Sigmoid colon (tissue), 7 donors: ENCODE results near the gene CNN3. TPM values are rescaled to one million over a fixed set of nuclear protein-coding genes. Genes with fewer than 3 reads are reported as not detected.

Experiments
- DNase-seq: peaks from one replicate; pipeline ENCODE4 v3.0.0-alpha.2; 2019
- H3K27ac ChIP-seq, 4 donors: fragments of 200-600 bp; sonication (generic); one replicate each; pipeline ENCODE4 v1.5.1; 2016 to 2019; ENCODE audit warnings: mild to moderate bottlenecking in 1 of 4
- H3K27me3 ChIP-seq, 3 donors: fragments of 200-600 bp; sonication (generic); one replicate each; pipeline ENCODE4 v1.5.1; 2019; ENCODE audit warnings: mild to moderate bottlenecking in 1 of 3
- H3K36me3 ChIP-seq, 4 donors: fragments of 200-600 bp; sonication (generic); one replicate each; pipeline ENCODE4 v1.5.1; 2016 to 2019
- H3K4me1 ChIP-seq, 4 donors: fragments of 200-600 bp; sonication (generic); one replicate each; pipeline ENCODE4 v1.5.1; 2017 to 2019
- H3K4me3 ChIP-seq, 4 donors: fragments of 200-600 bp; sonication (generic); one replicate each; pipeline ENCODE4 v1.5.1; 2017 to 2019; ENCODE audit warnings: mild to moderate bottlenecking in 2 of 4, moderate library complexity in 1 of 4
- H3K9me3 ChIP-seq, 4 donors: fragments of 200-600 bp in 3 of 4; sonication (generic) in 3 of 4; one replicate each; pipeline versions ENCODE4 v1.5.1 to v1.6.1; 2013 to 2019
- EP300 ChIP-seq, 4 donors: sonication (generic); formaldehyde crosslinking; IDR thresholded peaks; one replicate each; pipeline ENCODE4 v1.6.1; 2017; ENCODE audit warnings: antibody characterized with exemption in 4 of 4
- POLR2A ChIP-seq, 2 donors: fragments of 450-650 bp; IDR thresholded peaks; one replicate each; pipeline ENCODE4 v1.6.1; 2016; ENCODE audit warnings: antibody characterized with exemption in 2 of 2, mild to moderate bottlenecking in 2 of 2, moderate library complexity in 2 of 2
- POLR2AphosphoS5 ChIP-seq, 4 donors: sonication (generic); formaldehyde crosslinking; IDR thresholded peaks; one replicate each; pipeline ENCODE4 v1.6.1; 2017; ENCODE audit warnings: antibody characterized with exemption in 4 of 4
- WGBS, 2 donors: extraction: QIAGEN DNeasy Blood & Tissue Kit; methylation state at CpG; one replicate each; pipeline ENCODE4 v1.1.7; 2013; 5-methylcytosine and 5-hydroxymethylcytosine counted together
- intact Hi-C: fragments of 100-400 bp; cut with DNase I; formaldehyde crosslinking; loops from one replicate; pipeline ENCODE4 v1.15.1; 2023
- polyA plus RNA-seq, 3 donors: library from polyadenylated mRNA; stranded (reverse); fragments of 200-250 nt; gene quantifications; one replicate each; pipeline ENCODE4 v1.2.3, GENCODE V29; 2013
- total RNA-seq, 4 donors: library from RNA; depleted of rRNA; stranded (reverse); fragments of >200 nt; gene quantifications; one replicate each; pipeline ENCODE4 v1.1.0, GENCODE V29; 2016
- TF ChIP-seq, protein P1 (sequence below), 4 experiments: fragments of 450-650 bp in 3 of 4; fragments of 200-600 bp in 1 of 4; IDR thresholded peaks; one replicate each; pipeline ENCODE4 v1.5.1; 2016 to 2019; ENCODE audit warnings: antibody characterized with exemption in 4 of 4, mild to moderate bottlenecking in 3 of 4, moderate library complexity in 2 of 4
- donor health status: healthy with polysubstance abuse.
- donor health status: Bipolar disorder and iron deficiency.
- donor health status: healthy.

Gene CNN3
- total and polyA plus RNA-seq, 7 donors = 58.3 to 247 (median 157) TPM

DNA sequence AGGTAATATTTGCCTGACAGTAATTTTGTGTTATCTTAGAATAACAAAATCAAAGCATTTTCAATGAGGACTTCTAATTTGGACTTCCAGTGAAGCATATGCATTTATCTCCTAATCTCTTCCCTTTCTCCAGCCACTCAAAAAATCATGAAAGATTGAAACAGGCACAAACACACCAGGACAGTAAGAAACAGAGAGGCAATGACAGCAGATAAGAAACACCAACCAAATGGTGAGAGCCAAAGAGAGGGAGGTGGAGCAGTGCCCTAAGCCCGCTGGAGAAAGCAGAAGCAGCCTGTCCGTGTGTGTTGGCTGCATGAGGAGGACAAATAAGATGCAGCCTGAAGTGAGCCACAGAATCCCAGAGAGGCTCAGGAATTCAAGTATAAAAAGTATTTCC, 67.7 kb downstream of the CNN3 start:
- Histone ChIP-seq H3K27ac (peak overlapping the region in 3 of 4 donors; percentile 20 to 89 (median 29)), H3K4me1 (peaks cover 0 to 60% (median 44%) of the 10 kb centered on the region in 4 donors)
- intact Hi-C loops = no loop called here

DNA sequence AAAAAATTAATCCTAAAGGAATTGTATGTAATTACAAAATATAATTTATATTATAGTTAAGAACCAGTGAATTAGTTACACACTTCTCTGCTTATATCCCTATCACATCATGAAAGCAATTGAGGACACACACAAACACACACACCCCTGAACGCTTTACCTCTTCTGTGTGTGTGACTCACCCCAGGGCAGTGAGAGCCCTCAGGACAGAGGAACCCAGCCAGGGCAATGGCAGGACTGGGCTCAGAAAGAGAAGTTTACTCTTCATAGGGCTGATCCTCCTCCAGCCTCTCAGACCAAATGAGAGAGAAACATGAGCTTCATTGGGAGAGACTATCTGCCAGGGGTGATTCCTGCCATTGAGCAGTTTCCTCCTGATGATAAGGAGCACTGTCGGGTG, 68.6 kb downstream of the CNN3 start:
- intact Hi-C loops = no loop called here
- DNase-seq = no peak
- WGBS, 2 donors = 69 to 71% methylated on average over 2 of the region's 2 CpGs
- no peaks in the 10 kb centered on the region for H3K27me3 ChIP-seq
- H3K27ac ChIP-seq = peak overlapping the region in 1 of 4 donors; percentile 7
- H3K9me3 ChIP-seq = no peaks in the 10 kb centered on the region
- H3K4me1 ChIP-seq = peaks cover 0 to 51% (median 38%) of the 10 kb centered on the region in 4 donors
- TF ChIP-seq POLR2AphosphoS5 (IDR thresholded peaks at IDR 0.05) = no peak
- no peak for TF ChIP-seq POLR2A (IDR thresholded peaks at IDR 0.05)
- TF ChIP-seq, protein P1, sequence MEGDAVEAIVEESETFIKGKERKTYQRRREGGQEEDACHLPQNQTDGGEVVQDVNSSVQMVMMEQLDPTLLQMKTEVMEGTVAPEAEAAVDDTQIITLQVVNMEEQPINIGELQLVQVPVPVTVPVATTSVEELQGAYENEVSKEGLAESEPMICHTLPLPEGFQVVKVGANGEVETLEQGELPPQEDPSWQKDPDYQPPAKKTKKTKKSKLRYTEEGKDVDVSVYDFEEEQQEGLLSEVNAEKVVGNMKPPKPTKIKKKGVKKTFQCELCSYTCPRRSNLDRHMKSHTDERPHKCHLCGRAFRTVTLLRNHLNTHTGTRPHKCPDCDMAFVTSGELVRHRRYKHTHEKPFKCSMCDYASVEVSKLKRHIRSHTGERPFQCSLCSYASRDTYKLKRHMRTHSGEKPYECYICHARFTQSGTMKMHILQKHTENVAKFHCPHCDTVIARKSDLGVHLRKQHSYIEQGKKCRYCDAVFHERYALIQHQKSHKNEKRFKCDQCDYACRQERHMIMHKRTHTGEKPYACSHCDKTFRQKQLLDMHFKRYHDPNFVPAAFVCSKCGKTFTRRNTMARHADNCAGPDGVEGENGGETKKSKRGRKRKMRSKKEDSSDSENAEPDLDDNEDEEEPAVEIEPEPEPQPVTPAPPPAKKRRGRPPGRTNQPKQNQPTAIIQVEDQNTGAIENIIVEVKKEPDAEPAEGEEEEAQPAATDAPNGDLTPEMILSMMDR (IDR thresholded peaks at IDR 0.05) = no peak
- TF ChIP-seq EP300 (IDR thresholded peaks at IDR 0.05) = no peak
- H3K36me3 ChIP-seq = no peaks in the 10 kb centered on the region
- no peak overlapping the region for H3K4me3 ChIP-seq

More for the DNA sequence above, 67.7 kb downstream of the CNN3 start:
- TF ChIP-seq POLR2AphosphoS5 (IDR thresholded peaks at IDR 0.05) = no peak
- no peak for TF ChIP-seq POLR2A (IDR thresholded peaks at IDR 0.05)
- TF ChIP-seq EP300 (IDR thresholded peaks at IDR 0.05) = no peak
- TF ChIP-seq, protein P1 (IDR thresholded peaks at IDR 0.05) = no peak
- Histone ChIP-seq H3K9me3 (no peaks in the 10 kb centered on the region), H3K4me3 (no peak overlapping the region), H3K27me3 (no peaks in the 10 kb centered on the region), H3K36me3 (no peaks in the 10 kb centered on the region)
- WGBS, 2 donors = 76 to 87% methylated on average over 2 of the region's 2 CpGs
- DNase-seq = no peak

DNA sequence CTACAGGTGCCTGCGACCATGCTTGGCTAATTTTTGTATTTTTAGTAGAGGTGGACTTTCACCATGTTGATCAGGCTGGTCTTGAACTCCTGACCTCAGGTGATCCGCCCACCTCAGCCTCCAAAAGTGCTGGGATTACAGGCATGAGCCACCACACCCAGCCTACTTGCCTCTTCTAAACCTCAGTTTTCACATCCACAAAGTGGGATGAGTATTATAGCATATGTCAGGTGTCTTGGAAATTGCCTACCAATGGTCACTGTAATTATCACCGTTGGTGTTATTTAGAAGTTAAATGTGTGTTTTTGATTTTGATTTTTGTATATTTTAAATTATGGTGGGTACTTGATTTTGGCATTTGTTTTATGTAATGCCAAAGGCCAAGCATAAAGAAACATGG, 70.0 kb downstream of the CNN3 start:
- Histone ChIP-seq H3K4me1 (peaks cover 0 to 37% (median 26%) of the 10 kb centered on the region in 4 donors), H3K36me3 (no peaks in the 10 kb centered on the region), H3K9me3 (no peaks in the 10 kb centered on the region), H3K4me3 (no peak overlapping the region), H3K27ac (no peak overlapping the region), H3K27me3 (no peaks in the 10 kb centered on the region)
- DNase-seq = no peak
- WGBS, 2 donors = 85 to 88% methylated on average over 3 of the region's 3 CpGs
- intact Hi-C loops = no loop called here
- TF ChIP-seq EP300 (IDR thresholded peaks at IDR 0.05) (no peak), POLR2A (IDR thresholded peaks at IDR 0.05) (no peak), POLR2AphosphoS5 (IDR thresholded peaks at IDR 0.05) (no peak)
- TF ChIP-seq, protein P1 (IDR thresholded peaks at IDR 0.05) = no peak

DNA sequence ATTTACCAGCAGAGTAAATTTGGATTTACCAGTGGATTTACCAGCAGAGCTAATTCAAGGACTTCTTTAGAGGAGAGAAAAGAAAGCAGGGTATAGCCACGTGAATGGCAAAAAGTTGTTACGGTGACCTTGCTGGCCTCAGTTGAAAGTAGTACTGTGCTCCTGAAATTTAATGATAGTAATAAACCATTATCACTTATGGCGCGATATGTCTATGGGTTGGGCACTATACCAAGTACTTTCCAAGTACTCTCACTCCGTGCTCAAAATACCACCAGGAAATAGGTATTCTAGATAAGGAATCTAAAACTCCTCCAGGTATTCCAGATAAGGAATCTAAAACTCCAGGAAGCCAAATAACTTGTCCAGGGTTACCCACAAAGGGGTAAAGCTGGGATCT, 70.9 kb downstream of the CNN3 start:
- Histone ChIP-seq H3K27ac (peak overlapping the region in 2 of 4 donors; percentile 83 to 84), H3K36me3 (no peaks in the 10 kb centered on the region), H3K4me1 (peaks cover 0 to 29% (median 20%) of the 10 kb centered on the region in 4 donors), H3K27me3 (no peaks in the 10 kb centered on the region), H3K9me3 (no peaks in the 10 kb centered on the region), H3K4me3 (no peak overlapping the region)
- TF ChIP-seq, protein P1 (IDR thresholded peaks at IDR 0.05) = no peak
- TF ChIP-seq EP300 (IDR thresholded peaks at IDR 0.05) = no peak
- no peak for TF ChIP-seq POLR2A (IDR thresholded peaks at IDR 0.05)
- TF ChIP-seq POLR2AphosphoS5 (IDR thresholded peaks at IDR 0.05) = no peak
- intact Hi-C loops = no loop called here
- 21 to 63% methylated on average over 5 of the region's 5 CpGs for WGBS, 2 donors
- no peak for DNase-seq

DNA sequence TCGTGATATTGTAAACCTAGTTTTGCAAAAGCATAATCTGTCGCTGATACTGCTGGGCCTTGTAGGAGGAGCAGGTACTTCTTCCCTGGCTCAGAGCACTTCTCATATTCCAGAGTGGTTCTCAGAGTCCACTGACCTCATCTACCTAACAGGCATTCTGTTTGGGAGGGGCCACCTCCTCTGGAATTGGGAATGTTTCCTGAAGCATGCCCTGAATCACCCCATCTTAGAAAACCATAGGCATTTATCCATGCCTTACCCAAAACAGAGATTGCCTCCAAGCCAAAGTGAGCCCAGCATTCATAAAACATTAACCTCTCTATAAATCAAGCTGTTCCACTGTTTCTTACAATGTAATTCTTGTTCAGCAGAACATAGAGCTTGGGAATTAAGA, 71.6 kb downstream of the CNN3 start:
- WGBS, 2 donors = 40 to 79% methylated on average over 2 of the region's 2 CpGs
- Histone ChIP-seq H3K27ac (peak overlapping the region; percentile 80 to 90 (median 84)), H3K36me3 (no peaks in the 10 kb centered on the region), H3K4me3 (peak overlapping the region in 2 of 4 donors; percentile 29 to 49), H3K9me3 (no peaks in the 10 kb centered on the region), H3K27me3 (no peaks in the 10 kb centered on the region), H3K4me1 (peaks cover 0 to 29% (median 20%) of the 10 kb centered on the region in 4 donors)
- DNase-seq = no peak
- no peak for TF ChIP-seq POLR2AphosphoS5 (IDR thresholded peaks at IDR 0.05)
- TF ChIP-seq EP300 (IDR thresholded peaks at IDR 0.05) = no peak
- no peak for TF ChIP-seq POLR2A (IDR thresholded peaks at IDR 0.05)
- TF ChIP-seq, protein P1 (IDR thresholded peaks at IDR 0.05) = no peak
- intact Hi-C loops = loop anchor here (2.0 kb wide), 1 partner anchor 379 kb away; the partner anchor contains the start of gene RWDD3
